ENCODE results near the gene RNASE8. TPM values are rescaled to one million over a fixed set of nuclear protein-coding genes. Genes with fewer than 3 reads are reported as not detected.

Gene RNASE8
- total and polyA plus RNA-seq, 2 of the 8 experiments (the other 6 are each of a cell fraction or from before 2014, with no cell fraction given): not detected

- TF ChIP-seq SP1 (IDR thresholded peaks at IDR 0.05; ENCODE audit: low read depth, low read length) (0 out of 2 replicates have a peak, but pooled peaks have one; percentile 52), SUZ12 (IDR thresholded peaks at IDR 0.05; ENCODE audit: low read length) (no peak), HDAC6 (IDR thresholded peaks at IDR 0.05; ENCODE audit: low read depth, low read length) (no peak), TAF7 (optimal IDR thresholded peaks at IDR 0.05; ENCODE audit: borderline replicate concordance, low read depth, low read length) (peak; percentile 92), ZNF274 (IDR thresholded peaks at IDR 0.05; ENCODE audit: borderline replicate concordance, extremely low read depth, low read length) (no peak), RAD21 (IDR thresholded peaks at IDR 0.05 in 1 of 2, conservative IDR thresholded peaks at IDR 0.05 in 1 of 2; ENCODE audit: low read depth in 2 of 2, low read length in 2 of 2) (peak; percentile 87 to 92)
Observed at GRCh38 chr14:21092273-21093011, 34.8 kb downstream of the RNASE8 start (continued).
